SK-N-SH (cell line): ENCODE measurements around the gene H6PD. TPM values are rescaled to one million over a fixed set of nuclear protein-coding genes. Genes with fewer than 3 reads are reported as not detected.

Experiments used
- CTCF ChIA-PET: fragments of 300-600, 350-600 bp; formaldehyde crosslinking; extraction: SDS; loops from one replicate; lab custom pipeline; 2021; lab: Yijun Ruan, JAX
- POLR2A ChIA-PET: fragments of 350-600 bp; sonication (Branson Sonifier 250); formaldehyde crosslinking; extraction: SDS; loops from one replicate; lab custom pipeline; 2020; ENCODE audit warnings: antibody characterized with exemption, inconsistent platforms; lab: Yijun Ruan, JAX
- DNase-seq: peaks from one replicate; pipeline ENCODE4 v3.0.0; 2012
- H2AFZ ChIP-seq: fragments of 200-600 bp; sonication (generic); 2 replicates; pipeline ENCODE4 v1.8.1; 2016; ENCODE audit warnings: antibody characterized with exemption, mild to moderate bottlenecking, low read depth
- H3F3A ChIP-seq: fragments of 200-600 bp; sonication (generic); replicated peaks from 2 replicates; pipeline ENCODE3; 2016; ENCODE audit warnings: antibody characterized with exemption, mild to moderate bottlenecking; ENCODE audit not compliant: insufficient read depth
- H3K27ac ChIP-seq, 2 experiments: fragments of 200-500 bp in 1 of 2; fragments of 200-600 bp in 1 of 2; sonication (Bioruptor generic) in 1 of 2; sonication (generic), shearing (Covaris generic) in 1 of 2; 2 replicates each; pipeline versions ENCODE4 v1.5.1 to v1.6.1; 2014 to 2016; ENCODE audit warnings: low read depth in 2 of 2, inconsistent platforms in 1 of 2, low read length in 1 of 2, mild to moderate bottlenecking in 1 of 2, mixed read lengths in 1 of 2
- H3K27me3 ChIP-seq: fragments of 200-600 bp; sonication (generic), shearing (Covaris generic); 2 replicates; pipeline ENCODE4 v1.6.1; 2016; ENCODE audit warnings: mixed run types; ENCODE audit not compliant: insufficient read depth
- H3K36me3 ChIP-seq, 2 experiments: fragments of 200-500 bp in 1 of 2; fragments of 200-600 bp in 1 of 2; sonication (Bioruptor generic) in 1 of 2; sonication (generic) in 1 of 2; replicated peaks in 1 of 2; 2 replicates each; pipeline versions ENCODE3 to v1.5.1; 2014 to 2016; ENCODE audit warnings: low read length in 1 of 2, mild to moderate bottlenecking in 1 of 2; ENCODE audit not compliant: insufficient read depth in 2 of 2, control insufficient read depth in 1 of 2
- H3K4me1 ChIP-seq, 2 experiments: fragments of 200-500 bp in 1 of 2; fragments of 200-600 bp in 1 of 2; sonication (Bioruptor generic) in 1 of 2; sonication (generic), shearing (Covaris generic) in 1 of 2; 2 replicates each; pipeline versions ENCODE4 v1.5.1 to v1.6.1; 2014 to 2016; ENCODE audit warnings: low read depth in 1 of 2, low read length in 1 of 2, mixed run types in 1 of 2; ENCODE audit not compliant: insufficient read depth in 2 of 2, control insufficient read depth in 1 of 2
- H3K4me2 ChIP-seq: fragments of 200-600 bp; sonication (generic), shearing (Covaris generic); 2 replicates; pipeline ENCODE4 v1.6.1; 2017; ENCODE audit warnings: mixed run types
- H3K4me3 ChIP-seq, 2 experiments: fragments of 200-500 bp in 1 of 2; fragments of 200-600 bp in 1 of 2; sonication (Bioruptor generic) in 1 of 2; sonication (generic), shearing (Covaris generic) in 1 of 2; 2 replicates each; pipeline versions ENCODE4 v1.5.1 to v1.8.1; 2014 to 2016; ENCODE audit warnings: low read depth in 2 of 2, inconsistent platforms in 1 of 2, low read length in 1 of 2, mild to moderate bottlenecking in 1 of 2, mixed read lengths in 1 of 2, moderate library complexity in 1 of 2
- H3K79me2 ChIP-seq: fragments of 200-600 bp; sonication (generic); 2 replicates; pipeline ENCODE4 v1.8.1; 2017; ENCODE audit warnings: mild to moderate bottlenecking; ENCODE audit not compliant: insufficient read depth
- H3K9ac ChIP-seq: fragments of 200-600 bp; sonication (generic); 2 replicates; pipeline ENCODE4 v1.6.1; 2017; ENCODE audit warnings: mixed run types
- H3K9me2 ChIP-seq: fragments of 200-600 bp; sonication (generic); 2 replicates; pipeline ENCODE4 v1.6.1; 2017; ENCODE audit warnings: mixed run types
- H3K9me3 ChIP-seq: fragments of 200-600 bp; sonication (generic); 2 replicates; pipeline ENCODE4 v1.6.1; 2017; ENCODE audit warnings: mixed run types, mild to moderate bottlenecking, moderate library complexity
- H4K20me1 ChIP-seq: fragments of 200-600 bp; sonication (generic); 2 replicates; pipeline ENCODE4 v1.6.1; 2017; ENCODE audit warnings: mild to moderate bottlenecking, mixed run types; ENCODE audit not compliant: insufficient read depth
- CHD2 ChIP-seq: fragments of 150-350 bp; IDR thresholded peaks from 2 replicates; pipeline ENCODE4 v1.6.1; 2018; ENCODE audit warnings: low read length; ENCODE audit not compliant: partially characterized antibody
- CTCF ChIP-seq: fragments of 200-600 bp; sonication (generic); IDR thresholded peaks from 2 replicates; pipeline ENCODE4 v1.6.1; 2017; ENCODE audit warnings: antibody characterized with exemption, mild to moderate bottlenecking, moderate library complexity
- GABPA ChIP-seq: IDR thresholded peaks from 2 replicates; pipeline ENCODE4 v1.4.0; 2012; ENCODE audit warnings: low read depth, mild to moderate bottlenecking
- GATA2 ChIP-seq: sonication (generic); formaldehyde crosslinking; IDR thresholded peaks from 2 replicates; pipeline ENCODE4 v1.5.0; 2020; ENCODE audit warnings: mild to moderate bottlenecking, missing genetic modification reagents
- IRF3 ChIP-seq: fragments of 150-350 bp; IDR thresholded peaks from 2 replicates; pipeline ENCODE4 v1.6.1; 2016; ENCODE audit warnings: mild to moderate bottlenecking, low read depth, low read length
- JUND ChIP-seq: IDR thresholded peaks from 2 replicates; pipeline ENCODE4 v1.4.0; 2012
- MAX ChIP-seq: IDR thresholded peaks from 2 replicates; pipeline ENCODE4 v1.4.0; 2012; ENCODE audit warnings: low read depth
- MEF2A ChIP-seq: IDR thresholded peaks from 2 replicates; pipeline ENCODE4 v1.4.0; 2012; ENCODE audit warnings: low read depth, borderline replicate concordance
- NFIC ChIP-seq: IDR thresholded peaks from 2 replicates; pipeline ENCODE4 v1.4.0; 2012; ENCODE audit warnings: borderline replicate concordance
- NRF1 ChIP-seq: IDR thresholded peaks from 2 replicates; pipeline ENCODE4 v1.6.1; 2012; ENCODE audit warnings: low read depth, mild to moderate bottlenecking, low read length
- PBX3 ChIP-seq: IDR thresholded peaks from 2 replicates; pipeline ENCODE4; 2012
- RCOR1 ChIP-seq: fragments of 150-350 bp; IDR thresholded peaks from 2 replicates; pipeline ENCODE4 v1.6.1; 2017; ENCODE audit warnings: antibody characterized with exemption, low read length
- REST ChIP-seq: IDR thresholded peaks from 2 replicates; pipeline ENCODE4 v1.6.1; 2012; ENCODE audit warnings: mild to moderate bottlenecking, low read depth, low read length, moderate library complexity
- RFX5 ChIP-seq: IDR thresholded peaks from 2 replicates; pipeline ENCODE4 v1.6.1; 2012; ENCODE audit warnings: mild to moderate bottlenecking, improper control_type of control experiment, low read length
- SMC3 ChIP-seq: IDR thresholded peaks from 2 replicates; pipeline ENCODE4 v1.6.1; 2012; ENCODE audit warnings: low read depth, low read length, improper control_type of control experiment
- TCF12 ChIP-seq: IDR thresholded peaks from 2 replicates; pipeline ENCODE4 v1.4.0; 2012
- TEAD4 ChIP-seq: IDR thresholded peaks from 2 replicates; pipeline ENCODE4 v1.4.0; 2012; ENCODE audit warnings: mild to moderate bottlenecking, borderline replicate concordance; ENCODE audit not compliant: insufficient read depth
- USF2 ChIP-seq: fragments of 150-350 bp; IDR thresholded peaks from 2 replicates; pipeline ENCODE4 v1.6.1; 2017; ENCODE audit warnings: antibody characterized with exemption, low read length, low read depth, borderline replicate concordance
- WGBS: methylation state at CpG from one replicate; pipeline ENCODE4 v1.1.6; 2017; ENCODE audit warnings: low lambda C conversion rate; 5-methylcytosine and 5-hydroxymethylcytosine counted together
- polyA plus RNA-seq, 3 experiments: library from polyadenylated mRNA; depleted of rRNA; stranded (reverse); fragments of >200 nt; gene quantifications; 2 replicates each; pipeline ENCODE4 v1.2.3, GENCODE V29; 2012

H6PD gene
- polyA plus RNA-seq, 1 of the 3 experiments (the other 2 are of a cell fraction) = 19.1 TPM

- POLR2A ChIA-PET = no interaction called here
- TF ChIP-seq TCF12 (no peak), MEF2A (no peak), RCOR1 (no peak), PBX3 (no peak), CHD2 (no peak), IRF3 (no peak), CTCF (no peak), MAX (no peak), NFIC (no peak), RFX5 (no peak), TEAD4 (no peak), REST (no peak), NRF1 (no peak), SMC3 (no peak), GABPA (no peak), GATA2 (CRISPR knock-in tag) (no peak), USF2 (no peak), JUND (no peak)
- Histone ChIP-seq H3K9ac (no peak overlapping the region), H3K4me1 (peaks cover 0 to 10% of the 10 kb centered on the region in 2 experiments; a peak in 1 of 4 replicates), H2AFZ (no peak overlapping the region), H3K4me2 (no peak overlapping the region), H3F3A (peaks cover 8% of the 10 kb centered on the region), H3K9me3 (no peaks in the 10 kb centered on the region), H3K4me3 (no peak overlapping the region), H4K20me1 (no peaks in the 10 kb centered on the region; the same call in 1 of the 2 replicates), H3K36me3 (peaks cover 11 to 13% of the 10 kb centered on the region in 2 experiments), H3K79me2 (peaks cover 40% of the 10 kb centered on the region), H3K9me2 (no peaks in the 10 kb centered on the region), H3K27me3 (no peaks in the 10 kb centered on the region), H3K27ac (peak overlapping the region in 1 of 2 experiments; percentile 51; a peak in 2 of 4 replicates)
- WGBS = 78% methylated on average over 16 of the region's 16 CpGs
- DNase-seq = no peak
- CTCF ChIA-PET = interaction anchor here (0.6 to 1.5 kb wide), 6 partner anchors 10 to 129 kb away, joined by 3 to 4 read pairs (median 3); no protein-coding TSS in a partner anchor
These were observed 5.2 kb downstream of the H6PD start for GRCh38 chr1:9239622-9240401.
